ENCODE measurements around the gene PPBP. TPM values are rescaled to one million over a fixed set of nuclear protein-coding genes. Genes with fewer than 3 reads are reported as not detected.

The PPBP gene
- polyA plus RNA-seq (2012; rRNA removed): not detected in 2 replicates
- polyA plus RNA-seq (2012; cell fraction: cytosol; rRNA removed): not detected in 2 replicates
- polyA plus RNA-seq (2012; cell fraction: nucleus; rRNA removed): not detected in 2 replicates

- Histone ChIP-seq H3F3A (replicated peaks; ENCODE audit: insufficient read depth) (no peaks in the 10 kb centered on the region), H3K4me3 (ENCODE audit: low read depth in 2 of 2, low read length in 1 of 2) (no peak within 1 kb of the TSS), H4K20me1 (ENCODE audit: insufficient read depth) (no peaks in the 10 kb centered on the region), H3K79me2 (ENCODE audit: insufficient read depth) (no peaks in the 10 kb centered on the region), H3K9ac (no peak within 1 kb of the TSS), H3K27ac (ENCODE audit: low read depth in 2 of 2, low read length in 1 of 2) (no peak within 1 kb of the TSS), H3K4me1 (ENCODE audit: control insufficient read depth in 1 of 2, insufficient read depth in 2 of 2, low read depth in 1 of 2, low read length in 1 of 2) (no peaks in the 10 kb centered on the region), H3K4me2 (no peak within 1 kb of the TSS), H3K9me2 (no peaks in the 10 kb centered on the region), H2AFZ (ENCODE audit: low read depth) (no peak within 1 kb of the TSS), H3K27me3 (ENCODE audit: insufficient read depth) (no peaks in the 10 kb centered on the region; the same call in 1 of the 2 replicates), H3K9me3 (no peaks in the 10 kb centered on the region), H3K36me3 (replicated peaks in 1 of 2; ENCODE audit: control insufficient read depth in 1 of 2, insufficient read depth in 2 of 2, low read length in 1 of 2) (no peaks in the 10 kb centered on the region)
- no peak for DNase-seq
- CTCF ChIA-PET: no interaction called here
- WGBS (ENCODE audit: low lambda C conversion rate): 14% methylated on average over 2 of the region's 2 CpGs
- POLR2A ChIA-PET: no interaction called here
- no peak for TF ChIP-seq FOXM1 (IDR thresholded peaks at IDR 0.05; ENCODE audit: low read depth)
- no peak for TF ChIP-seq PBX3 (IDR thresholded peaks at IDR 0.05)
- no peak for TF ChIP-seq MXI1 (IDR thresholded peaks at IDR 0.05; ENCODE audit: low read depth, low read length)
- no peak for TF ChIP-seq TAF1 (IDR thresholded peaks at IDR 0.05; ENCODE audit: borderline replicate concordance, low read depth, low read length)
- TF ChIP-seq USF1 (IDR thresholded peaks at IDR 0.05; ENCODE audit: borderline replicate concordance, low read depth): no peak
- TF ChIP-seq NRF1 (IDR thresholded peaks at IDR 0.05; ENCODE audit: low read depth, low read length): no peak
- no peak for TF ChIP-seq RFX5 (IDR thresholded peaks at IDR 0.05; ENCODE audit: low read length)
- TF ChIP-seq CTCF (IDR thresholded peaks at IDR 0.05): no peak
- no peak for TF ChIP-seq FOXJ3 (CRISPR knock-in tag; IDR thresholded peaks at IDR 0.05)
- TF ChIP-seq REST (IDR thresholded peaks at IDR 0.05; ENCODE audit: low read depth, low read length): no peak
- no peak for TF ChIP-seq SMC3 (IDR thresholded peaks at IDR 0.05; ENCODE audit: low read depth, low read length)
- no peak for TF ChIP-seq TEAD4 (IDR thresholded peaks at IDR 0.05; ENCODE audit: borderline replicate concordance, insufficient read depth)
- no peak for TF ChIP-seq USF2 (IDR thresholded peaks at IDR 0.05; ENCODE audit: borderline replicate concordance, low read depth, low read length)
- no peak for TF ChIP-seq EP300 (IDR thresholded peaks at IDR 0.05; ENCODE audit: borderline replicate concordance in 1 of 2, low read depth in 1 of 2, low read length in 1 of 2)
- no peak for TF ChIP-seq GABPA (IDR thresholded peaks at IDR 0.05; ENCODE audit: low read depth)
- TF ChIP-seq POLR2AphosphoS5 (IDR thresholded peaks at IDR 0.05; ENCODE audit: low read depth, low read length): no peak
- TF ChIP-seq FOSL2 (IDR thresholded peaks at IDR 0.05; ENCODE audit: borderline replicate concordance, low read depth): no peak
- TF ChIP-seq MAX (IDR thresholded peaks at IDR 0.05; ENCODE audit: low read depth): no peak
- TF ChIP-seq CHD2 (IDR thresholded peaks at IDR 0.05; ENCODE audit: low read length, partially characterized antibody): no peak
These were observed at the start of gene PPBP for GRCh38 chr4:73988061-73988460. PPBP (minus strand) TSS chr4:73988190; CDS start chr4:73988103, 87 bp downstream.
